ENCODE results near the gene KRT39. TPM values are rescaled to one million over a fixed set of nuclear protein-coding genes. Genes with fewer than 3 reads are reported as not detected.

The KRT39 gene
- total RNA-seq, 4 donors from 2014 or later: not detected

DNA sequence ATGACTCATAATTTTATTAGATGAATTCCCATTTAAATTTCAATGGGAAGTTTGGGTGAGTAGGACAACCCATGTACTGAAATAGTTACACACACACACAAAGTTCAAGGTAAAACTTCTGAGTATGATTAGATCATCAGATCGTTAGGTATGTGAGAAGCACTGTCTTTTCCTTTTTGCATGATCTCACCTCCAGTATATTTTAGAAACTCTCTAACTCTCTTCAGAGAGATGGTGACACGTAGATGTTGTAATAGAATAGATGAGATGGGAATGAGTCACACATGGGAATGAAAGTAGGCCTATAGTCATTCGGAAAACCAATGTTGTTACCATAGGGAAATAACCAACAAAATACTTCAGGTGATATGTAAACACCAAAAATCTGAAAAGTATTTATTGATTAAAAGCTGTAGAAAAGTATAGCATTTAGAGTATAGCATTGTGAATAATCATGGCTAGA, 51.5 kb downstream of the KRT39 start:
- H3K27ac ChIP-seq: no peak overlapping the region
- no peaks in the 10 kb centered on the region for H3K9me3 ChIP-seq
- ATAC-seq: no peak
- H3K36me3 ChIP-seq: no peaks in the 10 kb centered on the region
- no peaks in the 10 kb centered on the region for H3K27me3 ChIP-seq
- no peak for TF ChIP-seq EP300 (IDR thresholded peaks at IDR 0.05)
- no peak for TF ChIP-seq POLR2AphosphoS5 (IDR thresholded peaks at IDR 0.05)
- no peak for TF ChIP-seq POLR2A (IDR thresholded peaks at IDR 0.05)
- TF ChIP-seq, protein P1, sequence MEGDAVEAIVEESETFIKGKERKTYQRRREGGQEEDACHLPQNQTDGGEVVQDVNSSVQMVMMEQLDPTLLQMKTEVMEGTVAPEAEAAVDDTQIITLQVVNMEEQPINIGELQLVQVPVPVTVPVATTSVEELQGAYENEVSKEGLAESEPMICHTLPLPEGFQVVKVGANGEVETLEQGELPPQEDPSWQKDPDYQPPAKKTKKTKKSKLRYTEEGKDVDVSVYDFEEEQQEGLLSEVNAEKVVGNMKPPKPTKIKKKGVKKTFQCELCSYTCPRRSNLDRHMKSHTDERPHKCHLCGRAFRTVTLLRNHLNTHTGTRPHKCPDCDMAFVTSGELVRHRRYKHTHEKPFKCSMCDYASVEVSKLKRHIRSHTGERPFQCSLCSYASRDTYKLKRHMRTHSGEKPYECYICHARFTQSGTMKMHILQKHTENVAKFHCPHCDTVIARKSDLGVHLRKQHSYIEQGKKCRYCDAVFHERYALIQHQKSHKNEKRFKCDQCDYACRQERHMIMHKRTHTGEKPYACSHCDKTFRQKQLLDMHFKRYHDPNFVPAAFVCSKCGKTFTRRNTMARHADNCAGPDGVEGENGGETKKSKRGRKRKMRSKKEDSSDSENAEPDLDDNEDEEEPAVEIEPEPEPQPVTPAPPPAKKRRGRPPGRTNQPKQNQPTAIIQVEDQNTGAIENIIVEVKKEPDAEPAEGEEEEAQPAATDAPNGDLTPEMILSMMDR (IDR thresholded peaks at IDR 0.05): no peak
- WGBS, 2 donors (ENCODE audit: low coverage in 1 of 2): 34 to 43% methylated on average over 3 of the region's 3 CpGs
- H3K4me3 ChIP-seq: no peak overlapping the region
- peaks cover under 1 to 9% (median 3%) of the 10 kb centered on the region in 3 donors for H3K4me1 ChIP-seq

DNA sequence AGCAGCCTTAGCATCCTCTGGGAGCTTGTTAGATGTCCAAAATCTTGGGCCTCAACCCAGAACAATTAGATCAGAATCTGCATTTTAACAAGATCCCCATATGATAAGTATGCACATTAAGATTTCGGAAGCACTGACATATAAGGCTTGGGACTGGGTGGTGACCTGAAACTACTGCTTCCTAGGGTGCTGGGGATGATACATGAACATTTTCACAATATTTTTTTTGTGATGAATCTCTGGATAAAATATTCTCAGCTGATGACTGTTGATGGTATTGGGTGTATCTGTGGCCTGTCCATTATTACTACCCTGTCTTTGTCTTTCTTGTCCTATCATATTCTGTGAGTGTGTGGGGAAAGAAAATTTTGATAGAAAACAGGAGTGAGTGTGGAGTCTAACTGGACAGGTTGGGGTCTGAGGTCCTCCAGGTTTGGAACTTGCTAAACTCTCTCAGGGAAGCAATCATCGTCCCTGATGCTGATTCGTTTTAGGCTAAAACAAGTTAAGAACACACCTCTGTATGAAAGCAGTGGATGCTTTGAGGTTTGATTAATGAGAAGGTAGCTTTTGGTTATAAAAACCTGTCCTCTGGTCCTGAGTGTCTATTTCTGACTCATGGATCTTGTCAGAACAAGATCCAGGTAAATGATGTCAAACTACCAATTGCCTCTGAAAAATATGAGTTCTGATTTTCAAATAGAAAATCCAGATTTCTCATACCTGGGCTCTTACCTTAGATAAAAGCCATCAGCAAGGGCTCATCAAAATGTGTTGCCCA, 52.5 kb downstream of the KRT39 start:
- H3K36me3 ChIP-seq: no peaks in the 10 kb centered on the region
- H3K4me3 ChIP-seq: no peak overlapping the region

DNA sequence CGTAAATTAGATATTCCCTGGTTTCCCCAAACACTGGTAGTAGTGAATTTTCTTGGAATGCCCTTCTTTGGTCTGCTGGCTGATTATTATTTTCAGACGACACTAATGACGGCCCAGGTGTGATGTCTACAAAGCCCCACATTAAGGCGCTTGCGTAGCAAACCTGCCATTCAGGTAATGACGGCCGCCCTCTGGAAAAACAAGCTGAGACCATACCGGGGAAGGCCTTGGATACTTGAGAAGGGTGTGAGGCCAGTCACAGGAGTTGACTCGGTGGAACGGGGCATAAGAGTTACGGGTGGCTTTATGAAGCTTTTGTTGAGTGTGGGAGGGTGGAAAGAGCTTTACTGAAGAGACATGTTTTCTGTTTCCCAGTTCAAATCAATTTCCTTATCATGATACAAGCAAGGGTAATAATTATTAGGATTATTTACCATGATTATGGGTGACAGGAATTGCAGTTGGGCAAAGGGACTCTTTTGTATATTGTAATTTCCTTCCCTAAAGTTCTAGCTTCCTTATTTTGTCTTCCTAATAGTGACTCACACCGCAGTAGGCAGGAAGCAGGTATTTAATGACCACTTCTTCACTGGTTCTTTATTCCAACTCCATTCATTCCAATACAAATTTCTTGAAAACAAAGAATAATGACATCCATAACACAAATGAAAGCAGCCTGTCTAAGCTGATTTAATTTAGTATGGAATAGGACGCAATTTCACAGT, 54.1 kb downstream of the KRT39 start:
- H3K4me3 ChIP-seq: no peak overlapping the region
- no peak for ATAC-seq
- 84 to 91% methylated on average over 8 to 10 of the region's 13 CpGs for WGBS, 2 donors (ENCODE audit: low coverage in 1 of 2)
- no peaks in the 10 kb centered on the region for H3K36me3 ChIP-seq
- TF ChIP-seq, protein P1 (IDR thresholded peaks at IDR 0.05): no peak
- TF ChIP-seq EP300 (IDR thresholded peaks at IDR 0.05) (no peak), POLR2A (IDR thresholded peaks at IDR 0.05) (no peak), POLR2AphosphoS5 (IDR thresholded peaks at IDR 0.05) (no peak)
- no peak overlapping the region for H3K27ac ChIP-seq
- no peaks in the 10 kb centered on the region for H3K9me3 ChIP-seq
- no peaks in the 10 kb centered on the region for H3K27me3 ChIP-seq
- H3K4me1 ChIP-seq: peaks cover 8 to 21% (median 9%) of the 10 kb centered on the region in 3 donors

More for the DNA sequence above, 52.5 kb downstream of the KRT39 start:
- WGBS, 2 donors (ENCODE audit: low coverage in 1 of 2): 73 to 100% methylated on average over 1 to 3 of the region's 3 CpGs
- no peaks in the 10 kb centered on the region for H3K9me3 ChIP-seq
- H3K27me3 ChIP-seq: no peaks in the 10 kb centered on the region
- TF ChIP-seq, protein P1 (IDR thresholded peaks at IDR 0.05): no peak
- TF ChIP-seq POLR2A (IDR thresholded peaks at IDR 0.05) (no peak), EP300 (IDR thresholded peaks at IDR 0.05) (no peak), POLR2AphosphoS5 (IDR thresholded peaks at IDR 0.05) (no peak)
- peaks cover 8 to 19% (median 9%) of the 10 kb centered on the region in 3 donors for H3K4me1 ChIP-seq
- no peak overlapping the region for H3K27ac ChIP-seq
- no peak for ATAC-seq

GRCh38 chr17:40910441-40910841, 56.3 kb downstream of the KRT39 start:
- H3K27me3 ChIP-seq: peaks cover 1% of the 10 kb centered on the region
- no peak overlapping the region for H3K4me3 ChIP-seq
- no peak for ATAC-seq
- 18 to 36% methylated on average over 3 of the region's 3 CpGs for WGBS, 2 donors (ENCODE audit: low coverage in 1 of 2)
- H3K27ac ChIP-seq: peak overlapping the region in 3 of 4 donors; percentile 49 to 72 (median 56)
- H3K36me3 ChIP-seq: no peaks in the 10 kb centered on the region
- H3K4me1 ChIP-seq: peaks cover 8 to 21% (median 9%) of the 10 kb centered on the region in 3 donors
- no peak for TF ChIP-seq POLR2AphosphoS5 (IDR thresholded peaks at IDR 0.05)
- TF ChIP-seq EP300 (IDR thresholded peaks at IDR 0.05): no peak
- TF ChIP-seq, protein P1 (IDR thresholded peaks at IDR 0.05): no peak
- TF ChIP-seq POLR2A (IDR thresholded peaks at IDR 0.05): no peak
- H3K9me3 ChIP-seq: no peaks in the 10 kb centered on the region
